Measurements from ENCODE around the gene BAHCC1. TPM values are rescaled to one million over a fixed set of nuclear protein-coding genes. Genes with fewer than 3 reads are reported as not detected.

BAHCC1 gene
- total and polyA plus RNA-seq, 9 of the 15 experiments (the other 6 are each of a cell fraction or from before 2014, with no cell fraction given) = 0.14 to 26.9 (median 5.0) TPM

DNA sequence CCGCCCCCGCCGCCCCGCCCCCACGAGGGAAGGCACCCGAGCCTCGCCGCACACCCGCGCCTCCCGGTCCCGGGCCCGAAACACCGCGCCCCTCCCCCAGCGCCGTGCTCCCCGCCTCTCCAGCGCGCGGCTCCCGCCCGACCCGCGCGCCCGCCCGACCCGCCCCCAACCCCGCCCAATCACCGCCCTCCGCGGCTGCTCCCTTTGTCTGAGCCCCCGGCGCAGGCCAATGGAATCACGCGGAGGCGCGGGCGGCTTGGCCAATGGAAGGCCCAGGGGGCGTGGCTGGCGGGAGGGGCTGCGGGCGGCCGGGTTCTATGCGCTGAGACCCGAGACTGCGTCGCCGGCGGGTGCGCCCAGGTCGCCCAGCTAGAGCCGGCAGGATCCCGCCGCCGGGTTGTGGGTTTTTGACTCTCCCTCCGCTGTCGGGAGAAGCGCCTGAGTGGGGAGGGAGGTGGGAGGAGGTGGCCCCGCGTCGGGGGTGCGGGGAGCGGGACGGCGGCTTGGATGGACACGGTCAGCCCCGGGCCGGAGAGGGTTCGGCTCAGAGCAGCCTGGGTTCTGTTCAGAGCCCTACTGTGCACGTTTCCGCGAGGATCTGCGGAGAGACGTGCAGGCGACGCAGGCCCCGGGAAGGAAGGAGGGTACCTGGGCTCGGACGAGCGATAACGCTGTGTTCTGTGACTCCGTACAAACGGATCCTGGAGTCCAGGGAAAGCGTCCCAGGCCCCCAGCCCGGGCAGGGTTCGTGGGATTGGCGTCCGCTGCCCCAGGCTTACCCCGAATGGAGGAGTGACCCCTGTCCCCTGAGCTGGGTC lies 49.0 kb upstream of the BAHCC1 start (continued):
- TF ChIP-seq SP2 (IDR thresholded peaks at IDR 0.05; ENCODE audit: extremely low read depth, low read depth, low read length, poor library complexity, severe bottlenecking) (peak; percentile 23), ZNF318 (IDR thresholded peaks at IDR 0.05; ENCODE audit: borderline replicate concordance in 1 of 2, low read depth in 1 of 2) (no peak), BDP1 (IDR thresholded peaks at IDR 0.05; ENCODE audit: insufficient read depth, insufficient read length) (no peak), ZNF512 (tag; IDR thresholded peaks at IDR 0.05) (no peak), CHCHD3 (CRISPR knock-in tag; IDR thresholded peaks at IDR 0.05) (no peak), HDAC2 (IDR thresholded peaks at IDR 0.05) (0 out of 2 replicates have a peak, but pooled peaks have one; percentile 38), BMI1 (IDR thresholded peaks at IDR 0.05; ENCODE audit: low read length) (no peak)
- TF ChIP-seq, protein P1, sequence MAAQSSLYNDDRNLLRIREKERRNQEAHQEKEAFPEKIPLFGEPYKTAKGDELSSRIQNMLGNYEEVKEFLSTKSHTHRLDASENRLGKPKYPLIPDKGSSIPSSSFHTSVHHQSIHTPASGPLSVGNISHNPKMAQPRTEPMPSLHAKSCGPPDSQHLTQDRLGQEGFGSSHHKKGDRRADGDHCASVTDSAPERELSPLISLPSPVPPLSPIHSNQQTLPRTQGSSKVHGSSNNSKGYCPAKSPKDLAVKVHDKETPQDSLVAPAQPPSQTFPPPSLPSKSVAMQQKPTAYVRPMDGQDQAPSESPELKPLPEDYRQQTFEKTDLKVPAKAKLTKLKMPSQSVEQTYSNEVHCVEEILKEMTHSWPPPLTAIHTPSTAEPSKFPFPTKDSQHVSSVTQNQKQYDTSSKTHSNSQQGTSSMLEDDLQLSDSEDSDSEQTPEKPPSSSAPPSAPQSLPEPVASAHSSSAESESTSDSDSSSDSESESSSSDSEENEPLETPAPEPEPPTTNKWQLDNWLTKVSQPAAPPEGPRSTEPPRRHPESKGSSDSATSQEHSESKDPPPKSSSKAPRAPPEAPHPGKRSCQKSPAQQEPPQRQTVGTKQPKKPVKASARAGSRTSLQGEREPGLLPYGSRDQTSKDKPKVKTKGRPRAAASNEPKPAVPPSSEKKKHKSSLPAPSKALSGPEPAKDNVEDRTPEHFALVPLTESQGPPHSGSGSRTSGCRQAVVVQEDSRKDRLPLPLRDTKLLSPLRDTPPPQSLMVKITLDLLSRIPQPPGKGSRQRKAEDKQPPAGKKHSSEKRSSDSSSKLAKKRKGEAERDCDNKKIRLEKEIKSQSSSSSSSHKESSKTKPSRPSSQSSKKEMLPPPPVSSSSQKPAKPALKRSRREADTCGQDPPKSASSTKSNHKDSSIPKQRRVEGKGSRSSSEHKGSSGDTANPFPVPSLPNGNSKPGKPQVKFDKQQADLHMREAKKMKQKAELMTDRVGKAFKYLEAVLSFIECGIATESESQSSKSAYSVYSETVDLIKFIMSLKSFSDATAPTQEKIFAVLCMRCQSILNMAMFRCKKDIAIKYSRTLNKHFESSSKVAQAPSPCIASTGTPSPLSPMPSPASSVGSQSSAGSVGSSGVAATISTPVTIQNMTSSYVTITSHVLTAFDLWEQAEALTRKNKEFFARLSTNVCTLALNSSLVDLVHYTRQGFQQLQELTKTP (IDR thresholded peaks at IDR 0.05; ENCODE audit: low read depth in 1 of 2, partially characterized antibody in 2 of 2) = no peak
- TF ChIP-seq, protein P2, sequence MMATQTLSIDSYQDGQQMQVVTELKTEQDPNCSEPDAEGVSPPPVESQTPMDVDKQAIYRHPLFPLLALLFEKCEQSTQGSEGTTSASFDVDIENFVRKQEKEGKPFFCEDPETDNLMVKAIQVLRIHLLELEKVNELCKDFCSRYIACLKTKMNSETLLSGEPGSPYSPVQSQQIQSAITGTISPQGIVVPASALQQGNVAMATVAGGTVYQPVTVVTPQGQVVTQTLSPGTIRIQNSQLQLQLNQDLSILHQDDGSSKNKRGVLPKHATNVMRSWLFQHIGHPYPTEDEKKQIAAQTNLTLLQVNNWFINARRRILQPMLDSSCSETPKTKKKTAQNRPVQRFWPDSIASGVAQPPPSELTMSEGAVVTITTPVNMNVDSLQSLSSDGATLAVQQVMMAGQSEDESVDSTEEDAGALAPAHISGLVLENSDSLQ (IDR thresholded peaks at IDR 0.05) = no peak
